GM12878 (cell line): Measurements from ENCODE around the gene NMUR1. TPM values are rescaled to one million over a fixed set of nuclear protein-coding genes. Genes with fewer than 3 reads are reported as not detected.

Experiments
- ATAC-seq: fragments of 200-7000 bp; cut with Tn5 transposase; 3 replicates; pipeline ENCODE4 v1.9.1; 2020; ENCODE audit warnings: mild to moderate bottlenecking, moderate library complexity
- BruUV-seq: library from RNA; stranded (reverse); fragments of 400-500 nt; replicated peaks from 2 replicates; lab custom pipeline; 2021; lab: Mats Ljungman, UMichigan
- CTCF ChIA-PET: fragments of 300-600 bp; sonication (Branson Sonifier 250); formaldehyde crosslinking; extraction: SDS; loops from one replicate; lab custom pipeline; 2021; ENCODE audit warnings: inconsistent platforms; lab: Yijun Ruan, JAX
- POLR2A ChIA-PET: fragments of 350-600 bp; formaldehyde crosslinking; extraction: SDS; loops from one replicate; lab custom pipeline; 2021; ENCODE audit warnings: inconsistent platforms; lab: Charles Lee
- RAD21 ChIA-PET: fragments of 300-600 bp; sonication (Branson Sonifier 250); formaldehyde crosslinking; loops from one replicate; lab custom pipeline; 2023; ENCODE audit warnings: antibody characterized with exemption; ENCODE audit not compliant: unreplicated experiment; lab: Charles Lee
- SMC1A ChIA-PET: fragments of 300-600 bp; sonication (Branson Sonifier 250); formaldehyde crosslinking; loops from one replicate; lab custom pipeline; 2023; ENCODE audit not compliant: unreplicated experiment, uncharacterized antibody; lab: Charles Lee
- DNase-seq: peaks from one replicate; pipeline ENCODE4 v3.0.0-alpha.2; 2011; ENCODE audit warnings: low read depth, low spot score
- FAIRE-seq: peaks from 3 replicates; lab custom pipeline; 2011; peaks lifted over from hg19 to GRCh38; lab: Jason Lieb, UNC
- H2AFZ ChIP-seq: 2 replicates; pipeline ENCODE4 v1.6.0; 2011; ENCODE audit warnings: low read depth, low read length, control low read depth; ENCODE audit not compliant: control insufficient read depth
- H3K27ac ChIP-seq: 2 replicates; pipeline ENCODE4 v1.5.1; 2011; ENCODE audit warnings: control low read depth; ENCODE audit not compliant: control insufficient read depth, insufficient read depth
- H3K27me3 ChIP-seq, 2 experiments: replicated peaks in 1 of 2; 2 replicates each; pipeline versions ENCODE4 v1.6.0 to v1.6.1; 2011; ENCODE audit warnings: low read length in 1 of 2; ENCODE audit not compliant: control insufficient read depth in 2 of 2, insufficient read depth in 2 of 2
- H3K36me3 ChIP-seq, 2 experiments: 2 replicates each; pipeline ENCODE4 v1.5.1; 2011; ENCODE audit warnings: low read length in 1 of 2; ENCODE audit not compliant: control insufficient read depth in 2 of 2, insufficient read depth in 2 of 2
- H3K4me1 ChIP-seq: 2 replicates; pipeline ENCODE4 v1.6.1; 2011; ENCODE audit warnings: mild to moderate bottlenecking, low read length, moderate library complexity, mixed read lengths; ENCODE audit not compliant: control insufficient read depth, insufficient read depth
- H3K4me2 ChIP-seq: 2 replicates; pipeline ENCODE4 v1.6.0; 2011; ENCODE audit warnings: control low read depth; ENCODE audit not compliant: control insufficient read depth, insufficient read depth
- H3K4me3 ChIP-seq: fragments of 200-600 bp; sonication (generic); 2 replicates; pipeline ENCODE4 v1.5.1; 2016
- H3K79me2 ChIP-seq: 2 replicates; pipeline ENCODE4 v1.6.0; 2011; ENCODE audit warnings: low read length; ENCODE audit not compliant: control insufficient read depth, insufficient read depth
- H3K9ac ChIP-seq: 2 replicates; pipeline ENCODE4 v1.8.0; 2011; ENCODE audit warnings: low read length, control low read depth, mixed read lengths; ENCODE audit not compliant: control insufficient read depth, insufficient read depth
- H3K9me3 ChIP-seq: replicated peaks from 3 replicates; pipeline ENCODE4 v1.5.1; 2011; ENCODE audit warnings: mild to moderate bottlenecking, low read length; ENCODE audit not compliant: control insufficient read depth, insufficient read depth
- H4K20me1 ChIP-seq: 2 replicates; pipeline ENCODE4 v1.6.0; 2011; ENCODE audit not compliant: control insufficient read depth, insufficient read depth
- BACH1 ChIP-seq: fragments of 450-650 bp; IDR thresholded peaks from 2 replicates; pipeline ENCODE4 v1.6.1; 2017; ENCODE audit warnings: mild to moderate bottlenecking, borderline replicate concordance
- EED ChIP-seq: sonication (generic); IDR thresholded peaks from 2 replicates; pipeline ENCODE4 v1.6.1; 2016; ENCODE audit warnings: antibody characterized with exemption, low read depth
- HDAC6 ChIP-seq: fragments of 200-600 bp; sonication (generic); IDR thresholded peaks from one replicate; pipeline ENCODE4 v1.8.0; 2017; ENCODE audit warnings: antibody characterized with exemption; ENCODE audit not compliant: unreplicated experiment
- HDGF ChIP-seq: fragments of 450-650 bp; IDR thresholded peaks from 2 replicates; pipeline ENCODE4 v1.6.1; 2016; ENCODE audit warnings: antibody characterized with exemption
- JUNB ChIP-seq: IDR thresholded peaks from 2 replicates; pipeline ENCODE4 v1.6.1; 2016; ENCODE audit warnings: antibody characterized with exemption, mild to moderate bottlenecking
- NBN ChIP-seq: fragments of 450-650 bp; IDR thresholded peaks from 2 replicates; pipeline ENCODE4 v1.6.1; 2016
- POLR2A ChIP-seq: IDR thresholded peaks from 2 replicates; pipeline ENCODE4 v1.6.1; 2011; ENCODE audit warnings: low read depth, mild to moderate bottlenecking, low read length
- POLR2AphosphoS2 ChIP-seq: IDR thresholded peaks from 2 replicates; pipeline ENCODE4 v1.6.1; 2011; ENCODE audit warnings: low read depth, mild to moderate bottlenecking, low read length, improper control_type of control experiment, moderate library complexity
- POU2F2 ChIP-seq: IDR thresholded peaks from 3 replicates; pipeline ENCODE4 v1.6.1; 2011; ENCODE audit warnings: low read depth, mild to moderate bottlenecking, low read length, borderline replicate concordance
- RAD51 ChIP-seq: fragments of 450-650 bp; IDR thresholded peaks from 2 replicates; pipeline ENCODE4 v1.6.1; 2016; ENCODE audit warnings: moderate library complexity, mild to moderate bottlenecking, inconsistent platforms
- RELA ChIP-seq: fragments of 450-650 bp; IDR thresholded peaks from 2 replicates; pipeline ENCODE4 v1.8.0; 2014; ENCODE audit warnings: borderline replicate concordance; ENCODE audit not compliant: partially characterized antibody
- SMAD1 ChIP-seq: fragments of 450-650 bp; IDR thresholded peaks from 2 replicates; pipeline ENCODE4 v1.6.1; 2018; ENCODE audit warnings: mild to moderate bottlenecking, low read depth; ENCODE audit not compliant: partially characterized antibody
- SREBF2 ChIP-seq: IDR thresholded peaks from 2 replicates; pipeline ENCODE4 v1.6.1; 2012; ENCODE audit warnings: mild to moderate bottlenecking, low read length
- YY1 ChIP-seq: IDR thresholded peaks from 2 replicates; pipeline ENCODE4 v1.6.1; 2011; ENCODE audit warnings: low read depth, mild to moderate bottlenecking, low read length
- WGBS: methylation state at CpG from one replicate; pipeline ENCODE4 v1.1.6; 2016; ENCODE audit warnings: low lambda C conversion rate; ENCODE audit not compliant: insufficient replicate concordance, insufficient coverage; ENCODE audit errors: missing lambda C conversion rate; 5-methylcytosine and 5-hydroxymethylcytosine counted together
- in situ Hi-C: fragments of 300-500 bp; cut with MboI; formaldehyde crosslinking; loops from 9 replicates; pipeline ENCODE4 v1.14.3; 2018; ENCODE audit warnings: mixed read lengths
- intact Hi-C: fragments of 100-400 bp; cut with micrococcal nuclease; formaldehyde crosslinking; loops from one replicate; pipeline ENCODE4 v1.14.2; 2022; ENCODE audit not compliant: unreplicated experiment
- polyA plus RNA-seq, 11 experiments: library from polyadenylated mRNA; depleted of rRNA in 4 of 11; unstranded in 6 of 11; stranded (reverse) in 5 of 11; fragments of >200 nt; fragmentation: Nextera tagmentation in 4 of 11; fragmentation: Illumina TruSeq in 1 of 11; extraction: Ambion mirVana in 4 of 11; extraction: Trizol in 1 of 11; gene quantifications; 1 replicate in 1 of 11; 2 replicates in 10 of 11; pipeline versions ENCODE4 v1.2.1 to v1.2.3, GENCODE V29; 2011 to 2016; ENCODE audit warnings: inconsistent platforms in 2 of 11, missing spikeins in 2 of 11, low read depth in 1 of 11
- total RNA-seq, 4 experiments: library from RNA; depleted of rRNA in 3 of 4; stranded (reverse); fragments of >200 nt in 3 of 4; fragmentation: Illumina TruSeq in 1 of 4; extraction: Trizol in 1 of 4; gene quantifications; 2 replicates each; pipeline versions ENCODE4 v1.2.1 to v1.2.3, GENCODE V29; 2013 to 2021
- TF ChIP-seq, protein P1 (sequence below): fragments of 450-650 bp; IDR thresholded peaks from 2 replicates; pipeline ENCODE4 v1.6.1; 2017; ENCODE audit warnings: mild to moderate bottlenecking, moderate library complexity
- TF ChIP-seq, protein P2 (sequence below): fragments of 450-650 bp; IDR thresholded peaks from 2 replicates; pipeline ENCODE4 v1.6.1; 2018; ENCODE audit warnings: mild to moderate bottlenecking, low read depth, moderate library complexity; ENCODE audit not compliant: partially characterized antibody
- TF ChIP-seq, protein P3 (sequence below): fragments of 450-650 bp; IDR thresholded peaks from 2 replicates; pipeline ENCODE4 v1.6.1; 2016; ENCODE audit warnings: mild to moderate bottlenecking

NMUR1 gene
- total and polyA plus RNA-seq, 10 of the 15 experiments (the other 5 are each of a cell fraction or from before 2014, with no cell fraction given): under 0.01 to 0.08 (median 0.02) TPM; not detected in 5

DNA sequence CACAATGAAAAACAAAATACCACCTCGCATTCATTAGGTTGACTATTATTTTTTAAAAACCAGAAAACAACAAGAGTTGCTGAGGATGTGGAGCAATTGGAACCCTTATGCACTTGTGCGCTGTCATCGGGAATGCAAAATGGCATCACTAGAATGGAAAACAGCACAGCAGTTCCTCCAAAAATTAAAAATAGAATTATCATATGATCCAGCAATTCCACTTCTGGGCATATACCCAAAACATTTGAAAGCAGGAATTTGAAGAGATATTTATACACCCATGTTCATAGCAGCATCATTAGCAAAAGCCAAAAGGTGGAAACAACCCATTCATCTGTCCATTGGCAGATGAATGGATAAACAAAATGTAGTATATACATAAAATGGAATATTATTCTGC, 11.9 kb upstream of the NMUR1 start:
- H3K9ac ChIP-seq: no peak overlapping the region
- intact Hi-C loops: no loop called here
- ChIA-PET RAD21 (no interaction called here), SMC1A (interaction anchor here (1.0 to 1.2 kb wide), 2 partner anchors 12 to 17 kb away, joined by 3 to 6 read pairs; no protein-coding TSS in a partner anchor), CTCF (interaction anchor here (1.1 to 5.7 kb wide), 4 partner anchors 9 to 14 kb away, joined by 3 to 48 read pairs (median 7); no protein-coding TSS in a partner anchor), POLR2A (no interaction called here)
- H3K79me2 ChIP-seq: no peaks in the 10 kb centered on the region
- TF ChIP-seq, protein P1, sequence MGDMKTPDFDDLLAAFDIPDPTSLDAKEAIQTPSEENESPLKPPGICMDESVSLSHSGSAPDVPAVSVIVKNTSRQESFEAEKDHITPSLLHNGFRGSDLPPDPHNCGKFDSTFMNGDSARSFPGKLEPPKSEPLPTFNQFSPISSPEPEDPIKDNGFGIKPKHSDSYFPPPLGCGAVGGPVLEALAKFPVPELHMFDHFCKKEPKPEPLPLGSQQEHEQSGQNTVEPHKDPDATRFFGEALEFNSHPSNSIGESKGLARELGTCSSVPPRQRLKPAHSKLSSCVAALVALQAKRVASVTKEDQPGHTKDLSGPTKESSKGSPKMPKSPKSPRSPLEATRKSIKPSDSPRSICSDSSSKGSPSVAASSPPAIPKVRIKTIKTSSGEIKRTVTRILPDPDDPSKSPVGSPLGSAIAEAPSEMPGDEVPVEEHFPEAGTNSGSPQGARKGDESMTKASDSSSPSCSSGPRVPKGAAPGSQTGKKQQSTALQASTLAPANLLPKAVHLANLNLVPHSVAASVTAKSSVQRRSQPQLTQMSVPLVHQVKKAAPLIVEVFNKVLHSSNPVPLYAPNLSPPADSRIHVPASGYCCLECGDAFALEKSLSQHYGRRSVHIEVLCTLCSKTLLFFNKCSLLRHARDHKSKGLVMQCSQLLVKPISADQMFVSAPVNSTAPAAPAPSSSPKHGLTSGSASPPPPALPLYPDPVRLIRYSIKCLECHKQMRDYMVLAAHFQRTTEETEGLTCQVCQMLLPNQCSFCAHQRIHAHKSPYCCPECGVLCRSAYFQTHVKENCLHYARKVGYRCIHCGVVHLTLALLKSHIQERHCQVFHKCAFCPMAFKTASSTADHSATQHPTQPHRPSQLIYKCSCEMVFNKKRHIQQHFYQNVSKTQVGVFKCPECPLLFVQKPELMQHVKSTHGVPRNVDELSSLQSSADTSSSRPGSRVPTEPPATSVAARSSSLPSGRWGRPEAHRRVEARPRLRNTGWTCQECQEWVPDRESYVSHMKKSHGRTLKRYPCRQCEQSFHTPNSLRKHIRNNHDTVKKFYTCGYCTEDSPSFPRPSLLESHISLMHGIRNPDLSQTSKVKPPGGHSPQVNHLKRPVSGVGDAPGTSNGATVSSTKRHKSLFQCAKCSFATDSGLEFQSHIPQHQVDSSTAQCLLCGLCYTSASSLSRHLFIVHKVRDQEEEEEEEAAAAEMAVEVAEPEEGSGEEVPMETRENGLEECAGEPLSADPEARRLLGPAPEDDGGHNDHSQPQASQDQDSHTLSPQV: no peak
- no peak for TF ChIP-seq RELA
- no peak for TF ChIP-seq NBN
- no peak for TF ChIP-seq SREBF2
- no peak for TF ChIP-seq BACH1
- no peak for TF ChIP-seq JUNB
- no peak for TF ChIP-seq EED
- TF ChIP-seq POLR2AphosphoS2: no peak
- TF ChIP-seq POU2F2: no peak
- no peak for TF ChIP-seq HDGF
- TF ChIP-seq RAD51: no peak
- no peak for TF ChIP-seq YY1
- no peak for TF ChIP-seq POLR2A
- TF ChIP-seq HDAC6: no peak
- TF ChIP-seq SMAD1: no peak
- TF ChIP-seq, protein P2, sequence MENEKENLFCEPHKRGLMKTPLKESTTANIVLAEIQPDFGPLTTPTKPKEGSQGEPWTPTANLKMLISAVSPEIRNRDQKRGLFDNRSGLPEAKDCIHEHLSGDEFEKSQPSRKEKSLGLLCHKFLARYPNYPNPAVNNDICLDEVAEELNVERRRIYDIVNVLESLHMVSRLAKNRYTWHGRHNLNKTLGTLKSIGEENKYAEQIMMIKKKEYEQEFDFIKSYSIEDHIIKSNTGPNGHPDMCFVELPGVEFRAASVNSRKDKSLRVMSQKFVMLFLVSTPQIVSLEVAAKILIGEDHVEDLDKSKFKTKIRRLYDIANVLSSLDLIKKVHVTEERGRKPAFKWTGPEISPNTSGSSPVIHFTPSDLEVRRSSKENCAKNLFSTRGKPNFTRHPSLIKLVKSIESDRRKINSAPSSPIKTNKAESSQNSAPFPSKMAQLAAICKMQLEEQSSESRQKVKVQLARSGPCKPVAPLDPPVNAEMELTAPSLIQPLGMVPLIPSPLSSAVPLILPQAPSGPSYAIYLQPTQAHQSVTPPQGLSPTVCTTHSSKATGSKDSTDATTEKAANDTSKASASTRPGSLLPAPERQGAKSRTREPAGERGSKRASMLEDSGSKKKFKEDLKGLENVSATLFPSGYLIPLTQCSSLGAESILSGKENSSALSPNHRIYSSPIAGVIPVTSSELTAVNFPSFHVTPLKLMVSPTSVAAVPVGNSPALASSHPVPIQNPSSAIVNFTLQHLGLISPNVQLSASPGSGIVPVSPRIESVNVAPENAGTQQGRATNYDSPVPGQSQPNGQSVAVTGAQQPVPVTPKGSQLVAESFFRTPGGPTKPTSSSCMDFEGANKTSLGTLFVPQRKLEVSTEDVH: no peak
- TF ChIP-seq, protein P3, sequence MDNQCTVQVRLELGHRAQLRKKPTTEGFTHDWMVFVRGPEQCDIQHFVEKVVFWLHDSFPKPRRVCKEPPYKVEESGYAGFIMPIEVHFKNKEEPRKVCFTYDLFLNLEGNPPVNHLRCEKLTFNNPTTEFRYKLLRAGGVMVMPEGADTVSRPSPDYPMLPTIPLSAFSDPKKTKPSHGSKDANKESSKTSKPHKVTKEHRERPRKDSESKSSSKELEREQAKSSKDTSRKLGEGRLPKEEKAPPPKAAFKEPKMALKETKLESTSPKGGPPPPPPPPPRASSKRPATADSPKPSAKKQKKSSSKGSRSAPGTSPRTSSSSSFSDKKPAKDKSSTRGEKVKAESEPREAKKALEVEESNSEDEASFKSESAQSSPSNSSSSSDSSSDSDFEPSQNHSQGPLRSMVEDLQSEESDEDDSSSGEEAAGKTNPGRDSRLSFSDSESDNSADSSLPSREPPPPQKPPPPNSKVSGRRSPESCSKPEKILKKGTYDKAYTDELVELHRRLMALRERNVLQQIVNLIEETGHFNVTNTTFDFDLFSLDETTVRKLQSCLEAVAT: no peak
- ATAC-seq: no peak
- H3K4me2 ChIP-seq: no peak overlapping the region
- no peak overlapping the region for H2AFZ ChIP-seq
- H3K4me1 ChIP-seq: peaks cover 20% of the 10 kb centered on the region
- 65% methylated on average over 3 of the region's 3 CpGs for WGBS
- no peak for DNase-seq
- H4K20me1 ChIP-seq: no peaks in the 10 kb centered on the region
- no peaks in the 10 kb centered on the region; a peak in 1 of 4 replicates for H3K27me3 ChIP-seq
- no peak overlapping the region for H3K27ac ChIP-seq
- no TSS peak for BruUV-seq
- FAIRE-seq: no peak
- in situ Hi-C loops: no loop called here
- no peaks in the 10 kb centered on the region for H3K36me3 ChIP-seq
- peaks cover 6% of the 10 kb centered on the region; the same call in 2 of the 3 replicates for H3K9me3 ChIP-seq
- H3K4me3 ChIP-seq: no peak overlapping the region
